ENCODE measurements around the gene FAM236D.
"Not testable (repeated sequence)": the region's sequence is repeated elsewhere in the genome, so short reads cannot be mapped to it uniquely, and the experiment has no call there.

Gene FAM236D

GRCh38 chrX:72808110-72808509, at the start of gene FAM236D:
Gene FAM236D (minus strand): TSS chrX:72808210. CDS start chrX:72808110, 100 bp downstream.
- in situ Hi-C loops (cut with HindIII; ENCODE audit: low sequenced_read_pairs); H3K4me3 ChIP-seq (ENCODE audit: low read depth, low read length); DNase-seq (ENCODE audit: low read depth, low spot score): not testable (repeated sequence)

GRCh38 chrX:72837532-72837931, 29.5 kb upstream of the FAM236D start:
- in situ Hi-C loops (cut with HindIII; ENCODE audit: low sequenced_read_pairs); DNase-seq (ENCODE audit: low read depth, low spot score); H3K4me3 ChIP-seq (ENCODE audit: low read depth, low read length): not testable (repeated sequence)

- H3K4me3 ChIP-seq (ENCODE audit: low read depth, low read length); DNase-seq (ENCODE audit: low read depth, low spot score); in situ Hi-C loops (cut with HindIII; ENCODE audit: low sequenced_read_pairs): not testable (repeated sequence)
Measured at GRCh38 chrX:72830701-72831100, 22.7 kb upstream of the FAM236D start.

GRCh38 chrX:72790390-72790789, 17.6 kb downstream of the FAM236D start:
- DNase-seq (ENCODE audit: low read depth, low spot score); in situ Hi-C loops (cut with HindIII; ENCODE audit: low sequenced_read_pairs); H3K4me3 ChIP-seq (ENCODE audit: low read depth, low read length): not testable (repeated sequence)

- DNase-seq (ENCODE audit: low read depth, low spot score); H3K4me3 ChIP-seq (ENCODE audit: low read depth, low read length); in situ Hi-C loops (cut with HindIII; ENCODE audit: low sequenced_read_pairs): not testable (repeated sequence)
Measured at GRCh38 chrX:72788142-72788541, 19.9 kb downstream of the FAM236D start.

- in situ Hi-C loops (cut with HindIII; ENCODE audit: low sequenced_read_pairs); DNase-seq (ENCODE audit: low read depth, low spot score); H3K4me3 ChIP-seq (ENCODE audit: low read depth, low read length): not testable (repeated sequence)
Measured at GRCh38 chrX:72783964-72784363, 24.0 kb downstream of the FAM236D start.

- in situ Hi-C loops (cut with HindIII; ENCODE audit: low sequenced_read_pairs); H3K4me3 ChIP-seq (ENCODE audit: low read depth, low read length); DNase-seq (ENCODE audit: low read depth, low spot score): not testable (repeated sequence)
Measured at GRCh38 chrX:72783365-72783936, 24.6 kb downstream of the FAM236D start.

GRCh38 chrX:72782560-72782959, 25.4 kb downstream of the FAM236D start, which contains the start of gene FAM236B:
Gene FAM236B (minus strand): TSS chrX:72782660. CDS start chrX:72782560, 100 bp downstream.
- H3K4me3 ChIP-seq (ENCODE audit: low read depth, low read length); in situ Hi-C loops (cut with HindIII; ENCODE audit: low sequenced_read_pairs); DNase-seq (ENCODE audit: low read depth, low spot score): not testable (repeated sequence)

GRCh38 chrX:72778146-72778545, 29.9 kb downstream of the FAM236D start:
- DNase-seq (ENCODE audit: low read depth, low spot score); H3K4me3 ChIP-seq (ENCODE audit: low read depth, low read length); in situ Hi-C loops (cut with HindIII; ENCODE audit: low sequenced_read_pairs): not testable (repeated sequence)

GRCh38 chrX:72777467-72777790, 30.6 kb downstream of the FAM236D start:
- H3K4me3 ChIP-seq (ENCODE audit: low read depth, low read length); DNase-seq (ENCODE audit: low read depth, low spot score); in situ Hi-C loops (cut with HindIII; ENCODE audit: low sequenced_read_pairs): not testable (repeated sequence)

- H3K4me3 ChIP-seq (ENCODE audit: low read depth, low read length); DNase-seq (ENCODE audit: low read depth, low spot score); in situ Hi-C loops (cut with HindIII; ENCODE audit: low sequenced_read_pairs): not testable (repeated sequence)
Measured at GRCh38 chrX:72776653-72777466, 31.1 kb downstream of the FAM236D start, which contains the start of gene DMRTC1B. Gene DMRTC1B (plus strand): TSS chrX:72776890. CDS start chrX:72845136, 68,246 bp downstream.

- DNase-seq (ENCODE audit: low read depth, low spot score); H3K4me3 ChIP-seq (ENCODE audit: low read depth, low read length); in situ Hi-C loops (cut with HindIII; ENCODE audit: low sequenced_read_pairs): not testable (repeated sequence)
Measured at GRCh38 chrX:72760454-72760853, 47.6 kb downstream of the FAM236D start.

All from astrocyte of the spinal cord (primary cell).